Panc1 (cell line): Measurements from ENCODE around the gene ZNF652. TPM values are rescaled to one million over a fixed set of nuclear protein-coding genes. Genes with fewer than 3 reads are reported as not detected.

Source experiments
- ATAC-seq: fragments of 200-7000 bp; cut with Tn5 transposase; 2 replicates; pipeline ENCODE4 v1.9.1; 2020; ENCODE audit warnings: mild to moderate bottlenecking, moderate library complexity
- BruUV-seq: library from RNA; stranded (reverse); fragments of 400-500 nt; replicated peaks from 2 replicates; lab custom pipeline; 2021; lab: Mats Ljungman, UMichigan
- CTCF ChIA-PET: fragments of 300-600 bp; sonication (Branson Sonifier 250); formaldehyde crosslinking; loops from one replicate; lab custom pipeline; 2022; ENCODE audit warnings: antibody characterized with exemption; lab: Charles Lee
- POLR2A ChIA-PET: fragments of 300-600 bp; sonication (Branson Sonifier 250); formaldehyde crosslinking; loops from one replicate; lab custom pipeline; 2022; ENCODE audit warnings: antibody characterized with exemption; lab: Charles Lee
- DNase-seq: peaks from one replicate; pipeline ENCODE4 v3.0.0-alpha.2; 2010; ENCODE audit warnings: low read depth, low spot score
- H3K27ac ChIP-seq: 2 replicates; pipeline ENCODE4 v1.5.1; 2011; ENCODE audit warnings: mild to moderate bottlenecking, low read length, inconsistent platforms
- H3K27me3 ChIP-seq: fragments of 200-500 bp; sonication (Bioruptor generic); 2 replicates; pipeline ENCODE4 v1.6.0; 2014; ENCODE audit warnings: low read length, inconsistent platforms; ENCODE audit not compliant: control insufficient read depth, insufficient read depth
- H3K36me3 ChIP-seq: fragments of 200-500 bp; sonication (Bioruptor generic); 2 replicates; pipeline ENCODE4 v1.5.1; 2014; ENCODE audit warnings: inconsistent platforms, mild to moderate bottlenecking, low read length, moderate library complexity; ENCODE audit not compliant: control insufficient read depth, insufficient read depth
- H3K4me1 ChIP-seq: 2 replicates; pipeline ENCODE4 v1.5.1; 2011; ENCODE audit warnings: inconsistent platforms, mild to moderate bottlenecking, low read length, moderate library complexity; ENCODE audit not compliant: control insufficient read depth, insufficient read depth
- H3K4me3 ChIP-seq, 2 experiments: 2 replicates each; pipeline ENCODE4 v1.5.1; 2011 to 2012; ENCODE audit warnings: low read depth in 2 of 2, low read length in 2 of 2, mild to moderate bottlenecking in 2 of 2, inconsistent platforms in 1 of 2, moderate library complexity in 1 of 2
- H3K9me3 ChIP-seq: fragments of 200-500 bp; sonication (Bioruptor generic); 2 replicates; pipeline ENCODE4 v1.5.1; 2014; ENCODE audit warnings: low read depth, mild to moderate bottlenecking, inconsistent platforms, low read length, moderate library complexity; ENCODE audit not compliant: control insufficient read depth, insufficient read depth
- CTCF ChIP-seq: fragments of 450-650 bp; IDR thresholded peaks from 2 replicates; pipeline ENCODE4 v1.5.1; 2017; ENCODE audit warnings: mild to moderate bottlenecking
- POLR2AphosphoS5 ChIP-seq: IDR thresholded peaks from 2 replicates; pipeline ENCODE4 v1.6.1; 2012; ENCODE audit warnings: mild to moderate bottlenecking, low read depth, low read length, moderate library complexity
- REST ChIP-seq, 2 experiments: IDR thresholded peaks; 2 replicates each; pipeline ENCODE4 v1.6.1; 2011 to 2012; ENCODE audit warnings: low read depth in 2 of 2, control low read depth in 1 of 2, low read length in 1 of 2, mild to moderate bottlenecking in 1 of 2, moderate library complexity in 1 of 2; ENCODE audit not compliant: insufficient read depth in 1 of 2
- SIN3A ChIP-seq: IDR thresholded peaks from 2 replicates; pipeline ENCODE4 v1.6.1; 2012; ENCODE audit warnings: low read depth, mild to moderate bottlenecking, low read length, moderate library complexity, borderline replicate concordance; ENCODE audit not compliant: insufficient read depth
- TCF7L2 ChIP-seq: IDR thresholded peaks from 2 replicates; pipeline ENCODE4 v1.6.1; 2011; ENCODE audit warnings: mild to moderate bottlenecking, low read depth, low read length, inconsistent platforms
- in situ Hi-C: cut with HindIII; loops from 2 replicates; pipeline ENCODE4 v1.10.0; 2016; ENCODE audit warnings: low sequenced_read_pairs, low pct_unique_long_range_greater_than_20kb
- intact Hi-C: fragments of 100-400 bp; cut with micrococcal nuclease; formaldehyde crosslinking; loops from one replicate; pipeline ENCODE4 v1.10.0; 2022; ENCODE audit not compliant: unreplicated experiment
- total RNA-seq: library from RNA; stranded (reverse); gene quantifications from one replicate; pipeline ENCODE4 v1.2.1, GENCODE V29; 2021; ENCODE audit not compliant: unreplicated experiment

Gene ZNF652
- total RNA-seq, 1 experiment from 2014 or later: 42.4 TPM

GRCh38 chr17:49375544-49375943 is 13.5 kb upstream of the ZNF652 start:
- H3K27me3 ChIP-seq: no peaks in the 10 kb centered on the region
- no peak for DNase-seq
- H3K27ac ChIP-seq: no peak overlapping the region
- no peak for TF ChIP-seq REST (IDR thresholded peaks at IDR 0.05; ENCODE audit: insufficient read depth in 1 of 2, low read depth in 2 of 2, low read length in 1 of 2)
- TF ChIP-seq TCF7L2: no peak
- no peak for TF ChIP-seq CTCF
- TF ChIP-seq POLR2AphosphoS5: no peak
- TF ChIP-seq SIN3A: no peak
- intact Hi-C loops (no loop called here), in situ Hi-C loops (no loop called here)
- H3K9me3 ChIP-seq: no peaks in the 10 kb centered on the region
- no peak for ATAC-seq
- H3K4me3 ChIP-seq: no peak overlapping the region
- no peaks in the 10 kb centered on the region for H3K4me1 ChIP-seq
- POLR2A ChIA-PET: no interaction called here
- CTCF ChIA-PET: interaction anchor here (0.6 kb wide), 1 partner anchor 468 kb away, joined by 14 read pairs; no protein-coding TSS in a partner anchor
- no TSS peak for BruUV-seq
- no peaks in the 10 kb centered on the region for H3K36me3 ChIP-seq

- no peaks in the 10 kb centered on the region for H3K4me1 ChIP-seq
- DNase-seq (no peak), ATAC-seq (no peak)
- H3K27me3 ChIP-seq: no peaks in the 10 kb centered on the region
- intact Hi-C loops: no loop called here
- TF ChIP-seq REST (IDR thresholded peaks at IDR 0.05; ENCODE audit: insufficient read depth in 1 of 2, low read depth in 2 of 2, low read length in 1 of 2) (no peak), POLR2AphosphoS5 (no peak), TCF7L2 (no peak), CTCF (no peak), SIN3A (no peak)
- ChIA-PET CTCF (no interaction called here), POLR2A (no interaction called here)
- in situ Hi-C loops: no loop called here
- H3K9me3 ChIP-seq: no peaks in the 10 kb centered on the region
- no peak overlapping the region for H3K27ac ChIP-seq
- no TSS peak for BruUV-seq
- H3K36me3 ChIP-seq: no peaks in the 10 kb centered on the region
- H3K4me3 ChIP-seq: no peak overlapping the region
Measured at GRCh38 chr17:49373115-49373514, 11.1 kb upstream of the ZNF652 start.
